Measurements from ENCODE around the gene PUS7.

DNA sequence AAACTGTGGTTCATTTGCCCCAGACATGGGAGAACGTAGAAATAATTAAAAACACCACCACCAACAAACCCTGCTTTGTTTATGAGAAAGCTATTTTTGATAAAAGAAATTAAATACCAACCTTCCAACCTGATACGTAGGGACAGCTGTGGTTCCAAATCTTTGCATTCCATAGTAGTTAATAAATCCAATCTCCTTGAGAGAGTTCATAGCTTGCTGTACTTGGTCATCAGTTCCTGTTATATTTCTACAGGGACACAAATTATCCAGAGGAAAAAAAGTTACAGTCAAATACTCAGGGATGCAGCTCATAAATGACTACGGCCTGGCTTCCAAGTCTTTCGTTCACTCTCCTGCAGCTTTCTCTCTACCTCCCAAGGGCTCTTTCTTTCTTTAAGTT is 41.1 kb downstream of the PUS7 start:
- TF ChIP-seq, protein P1, sequence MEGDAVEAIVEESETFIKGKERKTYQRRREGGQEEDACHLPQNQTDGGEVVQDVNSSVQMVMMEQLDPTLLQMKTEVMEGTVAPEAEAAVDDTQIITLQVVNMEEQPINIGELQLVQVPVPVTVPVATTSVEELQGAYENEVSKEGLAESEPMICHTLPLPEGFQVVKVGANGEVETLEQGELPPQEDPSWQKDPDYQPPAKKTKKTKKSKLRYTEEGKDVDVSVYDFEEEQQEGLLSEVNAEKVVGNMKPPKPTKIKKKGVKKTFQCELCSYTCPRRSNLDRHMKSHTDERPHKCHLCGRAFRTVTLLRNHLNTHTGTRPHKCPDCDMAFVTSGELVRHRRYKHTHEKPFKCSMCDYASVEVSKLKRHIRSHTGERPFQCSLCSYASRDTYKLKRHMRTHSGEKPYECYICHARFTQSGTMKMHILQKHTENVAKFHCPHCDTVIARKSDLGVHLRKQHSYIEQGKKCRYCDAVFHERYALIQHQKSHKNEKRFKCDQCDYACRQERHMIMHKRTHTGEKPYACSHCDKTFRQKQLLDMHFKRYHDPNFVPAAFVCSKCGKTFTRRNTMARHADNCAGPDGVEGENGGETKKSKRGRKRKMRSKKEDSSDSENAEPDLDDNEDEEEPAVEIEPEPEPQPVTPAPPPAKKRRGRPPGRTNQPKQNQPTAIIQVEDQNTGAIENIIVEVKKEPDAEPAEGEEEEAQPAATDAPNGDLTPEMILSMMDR (IDR thresholded peaks at IDR 0.05; ENCODE audit: low read length) = no peak
- no peak for TF ChIP-seq EZH2 (optimal IDR thresholded peaks at IDR 0.05; ENCODE audit: low read depth, low read length)

Data from MM.1S (cell line).